Measurements from ENCODE around the gene HGFAC. TPM values are rescaled to one million over a fixed set of nuclear protein-coding genes. Genes with fewer than 3 reads are reported as not detected.

Gene HGFAC
- total RNA-seq, 1 donor = not detected

GRCh38 chr4:3442460-3442958, 741 bp downstream of the HGFAC start:
- H3K4me3 ChIP-seq (ENCODE audit: low read depth, low read length) = no peak overlapping the region
- DNase-seq (ENCODE audit: low read depth) = no peak
- TF ChIP-seq CTCF (IDR thresholded peaks at IDR 0.05; ENCODE audit: insufficient read depth, low read length) = no peak

GRCh38 chr4:3442959-3443749, 1.4 kb downstream of the HGFAC start:
- no peak overlapping the region for H3K4me3 ChIP-seq (ENCODE audit: low read depth, low read length)
- peak; percentile 19 for DNase-seq (ENCODE audit: low read depth)
- TF ChIP-seq CTCF (IDR thresholded peaks at IDR 0.05; ENCODE audit: insufficient read depth, low read length) = peak; percentile 93

GRCh38 chr4:3443750-3444309, 2.1 kb downstream of the HGFAC start:
- DNase-seq (ENCODE audit: low read depth) = no peak
- no peak overlapping the region for H3K4me3 ChIP-seq (ENCODE audit: low read depth, low read length)
- no peak for TF ChIP-seq CTCF (IDR thresholded peaks at IDR 0.05; ENCODE audit: insufficient read depth, low read length)

GRCh38 chr4:3444351-3445110, 2.8 kb downstream of the HGFAC start:
- H3K4me3 ChIP-seq (ENCODE audit: low read depth, low read length) = no peak overlapping the region
- no peak for DNase-seq (ENCODE audit: low read depth)
- TF ChIP-seq CTCF (IDR thresholded peaks at IDR 0.05; ENCODE audit: insufficient read depth, low read length) = no peak

- no peak for TF ChIP-seq CTCF (IDR thresholded peaks at IDR 0.05; ENCODE audit: insufficient read depth, low read length)
- no peak overlapping the region for H3K4me3 ChIP-seq (ENCODE audit: low read depth, low read length)
- no peak for DNase-seq (ENCODE audit: low read depth)
These were observed 3.5 kb downstream of the HGFAC start for GRCh38 chr4:3445111-3445820.

GRCh38 chr4:3445829-3446545, 4.2 kb downstream of the HGFAC start:
- H3K4me3 ChIP-seq (ENCODE audit: low read depth, low read length) = no peak overlapping the region
- TF ChIP-seq CTCF (IDR thresholded peaks at IDR 0.05; ENCODE audit: insufficient read depth, low read length) = no peak
- no peak for DNase-seq (ENCODE audit: low read depth)

Data from fibroblast of the aortic adventitia (primary cell).